Esophagus muscularis mucosa (tissue), 4 donors: Measurements from ENCODE around the gene CXXC5. TPM values are rescaled to one million over a fixed set of nuclear protein-coding genes. Genes with fewer than 3 reads are reported as not detected.

Source experiments
- DNase-seq: peaks from one replicate; pipeline ENCODE4 v3.0.0-alpha.2; 2017; ENCODE audit errors: extremely low spot score
- H3K27ac ChIP-seq, 4 donors: fragments of 200-600 bp; sonication (generic); replicated peaks in 1 of 4; 1 replicate in 3 of 4; 2 replicates in 1 of 4; pipeline ENCODE4 v1.5.1; 2016 to 2019; ENCODE audit warnings: mild to moderate bottlenecking in 1 of 4
- H3K27me3 ChIP-seq, 4 donors: fragments of 200-600 bp; sonication (generic); one replicate each; pipeline versions ENCODE4 v1.5.1 to v1.6.0; 2016 to 2019
- H3K36me3 ChIP-seq, 4 donors: fragments of 200-600 bp; sonication (generic); one replicate each; pipeline ENCODE4 v1.5.1; 2016 to 2019
- H3K4me1 ChIP-seq, 4 donors: fragments of 200-600 bp; sonication (generic); one replicate each; pipeline ENCODE4 v1.5.1; 2016 to 2019
- H3K4me3 ChIP-seq, 4 donors: fragments of 200-600 bp; sonication (generic); 1 replicate in 2 of 4; 2 replicates in 2 of 4; pipeline ENCODE4 v1.5.1; 2016 to 2019; ENCODE audit warnings: mild to moderate bottlenecking in 4 of 4, moderate library complexity in 1 of 4
- H3K9me3 ChIP-seq, 4 donors: fragments of 200-600 bp; sonication (generic); 1 replicate in 3 of 4; 2 replicates in 1 of 4; pipeline ENCODE4 v1.5.1; 2016 to 2019
- EP300 ChIP-seq: sonication (generic); formaldehyde crosslinking; IDR thresholded peaks from one replicate; pipeline ENCODE4 v1.6.1; 2017; ENCODE audit warnings: antibody characterized with exemption
- POLR2A ChIP-seq: fragments of 450-650 bp; IDR thresholded peaks from one replicate; pipeline ENCODE4 v1.6.1; 2017; ENCODE audit warnings: antibody characterized with exemption, moderate library complexity, mild to moderate bottlenecking, low read depth
- POLR2AphosphoS5 ChIP-seq, 2 donors: sonication (generic); formaldehyde crosslinking; IDR thresholded peaks; one replicate each; pipeline ENCODE4 v1.6.1; 2017; ENCODE audit warnings: antibody characterized with exemption in 2 of 2
- WGBS: methylation state at CpG from one replicate; pipeline ENCODE4 v1.1.5; 2018; 5-methylcytosine and 5-hydroxymethylcytosine counted together
- intact Hi-C: fragments of 100-400 bp; cut with DNase I; formaldehyde crosslinking; loops from one replicate; pipeline ENCODE4 v1.15.1; 2023
- total RNA-seq, 4 donors: library from RNA; depleted of rRNA; stranded (reverse); fragments of >200 nt; gene quantifications; one replicate each; pipeline versions ENCODE4 v1.1.0 to v1.2.1, GENCODE V29; 2016
- TF ChIP-seq, protein P1 (sequence below), 3 experiments: fragments of 200-600 bp in 2 of 3; fragments of 450-650 bp in 1 of 3; sonication (generic) in 2 of 3; IDR thresholded peaks; one replicate each; pipeline ENCODE4 v1.5.1; 2017 to 2019; ENCODE audit warnings: antibody characterized with exemption in 3 of 3, mild to moderate bottlenecking in 2 of 3, moderate library complexity in 1 of 3

The CXXC5 gene
- total RNA-seq, 4 donors from 2014 or later = 22.0 to 32.4 (median 27.8) TPM

DNA sequence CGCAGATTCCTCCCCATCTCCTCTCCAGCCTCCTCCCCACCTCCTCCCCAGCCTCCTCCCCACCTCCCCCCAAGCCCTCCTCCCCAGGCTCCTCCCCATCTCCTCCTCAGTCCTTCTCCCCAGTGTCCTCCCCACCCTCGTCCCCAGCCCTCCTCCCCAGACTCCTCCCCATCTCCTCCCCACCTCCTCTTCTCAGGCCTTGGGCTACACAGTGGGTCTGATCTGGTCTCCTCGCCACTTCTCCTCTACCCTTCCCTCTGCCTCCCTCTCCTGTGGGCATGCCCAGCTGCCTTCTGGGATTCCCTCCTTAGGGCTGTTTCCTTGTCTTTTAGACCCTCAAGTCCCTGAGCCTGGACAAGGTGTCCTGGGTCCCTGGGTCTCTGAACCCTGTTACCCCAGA, 28.3 kb downstream of the CXXC5 start:
- H3K27ac ChIP-seq = peak overlapping the region; percentile 64 to 80 (median 74)
- no peaks in the 10 kb centered on the region for H3K9me3 ChIP-seq
- intact Hi-C loops = no loop called here
- H3K27me3 ChIP-seq = no peaks in the 10 kb centered on the region
- H3K4me3 ChIP-seq = no peak overlapping the region
- H3K4me1 ChIP-seq = peaks cover 74 to 79% (median 76%) of the 10 kb centered on the region in 4 donors
- no peak for DNase-seq
- 92% methylated on average over 1 of the region's 3 CpGs for WGBS
- H3K36me3 ChIP-seq = peaks cover 4 to 19% (median 12%) of the 10 kb centered on the region in 4 donors
- no peak for TF ChIP-seq EP300
- no peak for TF ChIP-seq POLR2AphosphoS5 (IDR thresholded peaks at IDR 0.05)
- TF ChIP-seq, protein P1, sequence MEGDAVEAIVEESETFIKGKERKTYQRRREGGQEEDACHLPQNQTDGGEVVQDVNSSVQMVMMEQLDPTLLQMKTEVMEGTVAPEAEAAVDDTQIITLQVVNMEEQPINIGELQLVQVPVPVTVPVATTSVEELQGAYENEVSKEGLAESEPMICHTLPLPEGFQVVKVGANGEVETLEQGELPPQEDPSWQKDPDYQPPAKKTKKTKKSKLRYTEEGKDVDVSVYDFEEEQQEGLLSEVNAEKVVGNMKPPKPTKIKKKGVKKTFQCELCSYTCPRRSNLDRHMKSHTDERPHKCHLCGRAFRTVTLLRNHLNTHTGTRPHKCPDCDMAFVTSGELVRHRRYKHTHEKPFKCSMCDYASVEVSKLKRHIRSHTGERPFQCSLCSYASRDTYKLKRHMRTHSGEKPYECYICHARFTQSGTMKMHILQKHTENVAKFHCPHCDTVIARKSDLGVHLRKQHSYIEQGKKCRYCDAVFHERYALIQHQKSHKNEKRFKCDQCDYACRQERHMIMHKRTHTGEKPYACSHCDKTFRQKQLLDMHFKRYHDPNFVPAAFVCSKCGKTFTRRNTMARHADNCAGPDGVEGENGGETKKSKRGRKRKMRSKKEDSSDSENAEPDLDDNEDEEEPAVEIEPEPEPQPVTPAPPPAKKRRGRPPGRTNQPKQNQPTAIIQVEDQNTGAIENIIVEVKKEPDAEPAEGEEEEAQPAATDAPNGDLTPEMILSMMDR (IDR thresholded peaks at IDR 0.05) = no peak
- TF ChIP-seq POLR2A = no peak

DNA sequence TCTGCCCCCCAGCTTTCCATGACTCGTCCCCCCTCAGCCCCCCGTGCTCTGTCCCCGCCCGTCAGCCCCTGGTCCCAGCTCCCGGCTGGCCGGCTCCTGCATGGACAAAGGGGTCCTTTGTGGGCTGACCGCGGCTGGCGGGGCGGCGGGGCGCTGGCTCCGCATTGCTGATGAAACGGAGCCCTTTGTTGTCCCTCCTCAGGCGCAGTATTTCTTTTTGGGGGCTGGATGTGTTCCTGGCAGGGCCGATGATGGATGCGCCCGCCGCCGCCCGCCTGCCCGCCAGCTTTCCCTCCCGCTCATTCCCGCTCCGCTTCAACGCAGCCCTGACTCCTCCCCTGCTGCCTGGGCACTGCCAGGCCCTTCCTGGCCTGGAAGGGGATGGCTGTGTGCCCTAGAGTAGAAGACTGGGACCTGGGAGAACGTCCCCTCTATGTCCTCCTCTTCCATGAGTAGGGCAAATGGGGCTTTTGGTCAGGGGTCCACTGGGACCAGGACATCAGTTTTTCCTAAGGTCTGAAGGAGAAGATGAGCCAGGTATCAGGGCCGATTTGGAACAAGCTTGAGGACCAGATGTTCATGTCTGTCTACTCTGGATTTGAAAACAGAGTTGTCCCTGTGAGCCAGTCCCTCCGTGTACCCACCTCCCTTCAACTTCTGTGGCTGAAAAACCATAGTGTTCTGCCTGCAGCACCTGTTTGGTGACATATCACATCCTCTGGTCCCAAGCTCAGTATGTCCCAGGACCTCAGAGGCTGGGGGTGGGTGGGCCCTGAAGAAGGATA, 29.0 kb downstream of the CXXC5 start:
- peak overlapping the region in 3 of 4 donors; percentile 12 to 24 (median 19) for H3K4me3 ChIP-seq
- H3K36me3 ChIP-seq = peaks cover 4 to 26% (median 17%) of the 10 kb centered on the region in 4 donors
- WGBS = 79% methylated on average over 28 of the region's 29 CpGs
- no peaks in the 10 kb centered on the region for H3K27me3 ChIP-seq
- intact Hi-C loops = no loop called here
- H3K9me3 ChIP-seq = no peaks in the 10 kb centered on the region
- DNase-seq = no peak
- H3K27ac ChIP-seq = peak overlapping the region; percentile 64 to 80 (median 74)
- peaks cover 67 to 79% (median 68%) of the 10 kb centered on the region in 4 donors for H3K4me1 ChIP-seq
- no peak for TF ChIP-seq POLR2AphosphoS5 (IDR thresholded peaks at IDR 0.05)
- TF ChIP-seq, protein P1 (IDR thresholded peaks at IDR 0.05) = no peak
- no peak for TF ChIP-seq POLR2A
- no peak for TF ChIP-seq EP300

DNA sequence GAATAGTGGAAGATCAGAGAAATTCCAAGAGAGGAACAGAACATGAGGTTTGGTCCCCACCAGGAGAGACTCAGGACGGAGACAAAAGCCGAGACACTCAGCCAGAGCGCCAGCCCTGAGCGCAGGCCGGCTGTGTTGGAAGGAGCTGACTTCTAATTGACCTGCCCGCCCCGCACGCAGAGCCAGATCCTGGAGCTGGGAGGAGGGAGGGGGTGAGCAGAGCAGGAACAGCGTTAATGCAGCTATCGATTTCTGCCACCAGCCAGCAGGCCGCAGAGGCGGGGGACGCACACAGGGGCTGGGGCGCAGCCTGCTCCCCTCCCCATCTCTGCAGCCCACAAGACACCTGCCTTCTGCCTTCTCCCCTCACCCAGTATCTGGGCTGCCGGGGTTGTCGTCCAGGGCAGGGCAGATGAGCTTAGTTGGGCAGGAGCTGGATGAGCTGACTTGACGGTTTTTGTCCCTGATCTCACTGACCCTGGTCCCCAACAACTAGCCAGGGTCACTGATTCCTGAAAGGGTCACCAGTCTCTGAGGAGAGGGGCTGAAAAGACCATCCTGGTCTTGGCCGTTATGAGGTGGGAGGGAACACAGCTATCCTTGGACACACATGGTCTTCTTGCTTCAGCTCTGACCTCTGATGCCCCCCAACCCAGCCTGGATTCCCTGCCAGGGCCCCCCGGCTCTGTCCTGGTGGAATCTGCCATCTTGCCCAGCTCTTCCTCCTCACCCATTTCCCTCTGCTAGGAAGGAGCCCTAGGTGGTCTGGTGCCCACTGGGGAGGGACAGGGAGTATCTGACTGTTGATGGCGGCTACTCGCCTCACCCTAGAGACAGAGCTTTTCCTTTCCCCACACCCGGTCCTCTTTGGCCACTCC, 29.8 kb downstream of the CXXC5 start:
- TF ChIP-seq POLR2A (no peak), EP300 (no peak), POLR2AphosphoS5 (IDR thresholded peaks at IDR 0.05) (no peak)
- TF ChIP-seq, protein P1 (IDR thresholded peaks at IDR 0.05) = no peak
- Histone ChIP-seq H3K27ac (peak overlapping the region; percentile 64 to 80 (median 74)), H3K36me3 (peaks cover 4 to 35% (median 22%) of the 10 kb centered on the region in 4 donors), H3K4me1 (peaks cover 59 to 74% (median 61%) of the 10 kb centered on the region in 4 donors), H3K4me3 (peak overlapping the region in 2 of 4 donors; percentile 9 to 24), H3K27me3 (no peaks in the 10 kb centered on the region), H3K9me3 (no peaks in the 10 kb centered on the region)
- WGBS = 74% methylated on average over 17 of the region's 22 CpGs
- no peak for DNase-seq
- intact Hi-C loops = no loop called here

DNA sequence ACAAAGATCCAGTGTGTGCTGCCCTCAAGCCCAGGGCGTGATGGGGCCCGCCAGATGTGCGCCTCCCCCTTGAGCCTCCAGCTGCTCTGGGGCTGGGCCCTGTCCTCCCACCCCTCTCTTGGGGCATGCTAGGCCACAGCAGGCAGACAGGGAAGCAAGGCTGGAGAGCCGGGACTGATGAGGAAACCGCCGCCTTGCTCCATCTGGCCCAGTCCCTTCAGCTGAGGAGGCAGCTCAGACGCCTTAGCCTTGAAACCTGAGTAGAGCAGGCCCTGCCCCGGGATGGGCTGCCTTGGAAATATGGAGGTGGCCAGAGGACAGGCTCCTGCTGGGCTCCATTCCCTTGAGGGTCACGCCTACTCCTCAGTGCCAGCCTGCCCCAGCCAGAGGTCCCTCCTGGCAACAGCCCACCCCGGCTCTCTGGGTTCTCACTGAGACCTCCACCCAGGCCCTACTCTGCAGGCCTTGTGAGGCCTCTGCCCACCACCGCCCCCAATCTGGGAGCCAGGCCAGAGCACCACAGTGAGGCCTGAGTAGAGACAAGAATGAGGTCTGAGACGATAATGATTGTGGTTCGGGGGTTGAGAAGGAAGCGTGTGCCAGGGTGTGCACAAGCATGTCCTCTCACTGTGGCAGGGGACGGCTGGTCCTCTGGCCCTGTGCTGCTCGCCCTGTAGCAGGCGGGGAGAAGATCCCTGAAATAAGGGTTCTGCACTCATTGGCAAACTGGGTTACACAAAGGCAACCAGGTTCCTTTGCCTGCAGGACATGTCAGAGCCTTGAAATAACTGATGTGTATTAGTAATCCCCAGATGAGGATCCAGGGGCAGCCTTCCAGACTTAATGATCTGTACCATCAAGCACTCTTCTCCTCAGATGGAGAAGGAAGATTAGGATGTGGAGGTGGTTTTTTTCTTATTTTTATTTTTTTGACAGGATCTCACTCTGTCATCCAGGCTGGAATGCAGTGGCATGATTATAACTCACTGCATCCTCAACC, 30.9 kb downstream of the CXXC5 start:
- intact Hi-C loops = no loop called here
- 77% methylated on average over 10 of the region's 17 CpGs for WGBS
- Histone ChIP-seq H3K36me3 (peaks cover 9 to 43% (median 31%) of the 10 kb centered on the region in 4 donors), H3K9me3 (no peaks in the 10 kb centered on the region), H3K27ac (peak overlapping the region; percentile 64 to 80 (median 74)), H3K27me3 (no peaks in the 10 kb centered on the region), H3K4me1 (peaks cover 49 to 69% (median 55%) of the 10 kb centered on the region in 4 donors), H3K4me3 (no peak overlapping the region)
- TF ChIP-seq, protein P1 (IDR thresholded peaks at IDR 0.05) = no peak
- TF ChIP-seq POLR2AphosphoS5 (IDR thresholded peaks at IDR 0.05) (no peak), EP300 (no peak), POLR2A (no peak)
- no peak for DNase-seq
